ENCODE data around the gene AFMID.
A peak's percentile ranks its signal among the peaks of the same experiment; 100 is the strongest.

AFMID gene

GRCh38 chr17:78146881-78147280, 40.3 kb upstream of the AFMID start:
- no peaks in the 10 kb centered on the region for H3K36me3 Mint-ChIP-seq

GRCh38 chr17:78147315-78147998, 39.7 kb upstream of the AFMID start:
- Mint-ChIP-seq H3K4me3 (no peak overlapping the region), H3K36me3 (no peaks in the 10 kb centered on the region), H3K27ac (no peak overlapping the region), H3K27me3 (no peaks in the 10 kb centered on the region), H3K4me1 (peaks cover 28% of the 10 kb centered on the region), H3K9me3 (no peaks in the 10 kb centered on the region)

More at GRCh38 chr17:78146881-78147280, 40.3 kb upstream of the AFMID start:
- Mint-ChIP-seq H3K4me1 (peaks cover 34% of the 10 kb centered on the region), H3K4me3 (no peak overlapping the region), H3K27ac (no peak overlapping the region), H3K27me3 (no peaks in the 10 kb centered on the region), H3K9me3 (no peaks in the 10 kb centered on the region)

- Mint-ChIP-seq H3K36me3 (no peaks in the 10 kb centered on the region), H3K4me1 (peaks cover 21% of the 10 kb centered on the region), H3K4me3 (no peak overlapping the region), H3K27ac (peak overlapping the region; percentile 87), H3K9me3 (no peaks in the 10 kb centered on the region), H3K27me3 (no peaks in the 10 kb centered on the region)
Measured at GRCh38 chr17:78148286-78149016, 38.7 kb upstream of the AFMID start.

GRCh38 chr17:78151514-78152008, 35.6 kb upstream of the AFMID start:
- H3K27ac Mint-ChIP-seq: no peak overlapping the region
- H3K27me3 Mint-ChIP-seq: no peaks in the 10 kb centered on the region
- no peaks in the 10 kb centered on the region for H3K36me3 Mint-ChIP-seq
- H3K4me1 Mint-ChIP-seq: peaks cover 12% of the 10 kb centered on the region
- no peaks in the 10 kb centered on the region for H3K9me3 Mint-ChIP-seq
- no peak overlapping the region for H3K4me3 Mint-ChIP-seq

GRCh38 chr17:78154903-78155811, 32.0 kb upstream of the AFMID start:
- H3K4me1 Mint-ChIP-seq: peaks cover 6% of the 10 kb centered on the region
- no peaks in the 10 kb centered on the region for H3K27me3 Mint-ChIP-seq
- no peak overlapping the region for H3K27ac Mint-ChIP-seq

GRCh38 chr17:78159575-78160158, 27.5 kb upstream of the AFMID start:
- H3K9me3 Mint-ChIP-seq: no peaks in the 10 kb centered on the region
- peak overlapping the region; percentile 51 for H3K27ac Mint-ChIP-seq

More at GRCh38 chr17:78154903-78155811, 32.0 kb upstream of the AFMID start:
- Mint-ChIP-seq H3K4me3 (no peak overlapping the region), H3K36me3 (no peaks in the 10 kb centered on the region), H3K9me3 (no peaks in the 10 kb centered on the region)

GRCh38 chr17:78163881-78164747, 23.0 kb upstream of the AFMID start:
- H3K27ac Mint-ChIP-seq: no peak overlapping the region
- H3K4me1 Mint-ChIP-seq: peaks cover 6% of the 10 kb centered on the region
- no peaks in the 10 kb centered on the region for H3K36me3 Mint-ChIP-seq
- no peaks in the 10 kb centered on the region for H3K9me3 Mint-ChIP-seq
- no peaks in the 10 kb centered on the region for H3K27me3 Mint-ChIP-seq
- no peak overlapping the region for H3K4me3 Mint-ChIP-seq

More at GRCh38 chr17:78159575-78160158, 27.5 kb upstream of the AFMID start:
- Mint-ChIP-seq H3K4me1 (peaks cover 6% of the 10 kb centered on the region), H3K36me3 (no peaks in the 10 kb centered on the region), H3K27me3 (no peaks in the 10 kb centered on the region), H3K4me3 (no peak overlapping the region)

GRCh38 chr17:78164748-78165607, 22.2 kb upstream of the AFMID start:
- Mint-ChIP-seq H3K9me3 (no peaks in the 10 kb centered on the region), H3K4me1 (peaks cover 4% of the 10 kb centered on the region), H3K36me3 (no peaks in the 10 kb centered on the region), H3K27me3 (no peaks in the 10 kb centered on the region), H3K27ac (no peak overlapping the region), H3K4me3 (no peak overlapping the region)

- Mint-ChIP-seq H3K4me1 (peaks cover 16% of the 10 kb centered on the region), H3K27ac (no peak overlapping the region)
Measured at GRCh38 chr17:78166416-78166815, 20.7 kb upstream of the AFMID start.

GRCh38 chr17:78168242-78168902, 18.8 kb upstream of the AFMID start, which contains the start of gene SYNGR2:
Gene SYNGR2, plus strand, starts transcription at chr17:78168581. Its CDS starts 36 bp downstream, at chr17:78168617.
- Mint-ChIP-seq H3K27me3 (no peaks in the 10 kb centered on the region), H3K36me3 (peaks cover 2% of the 10 kb centered on the region), H3K4me3 (peak within 1 kb of the TSS; percentile 76), H3K27ac (no peak within 1 kb of the TSS), H3K9me3 (no peaks in the 10 kb centered on the region), H3K4me1 (peaks cover 35% of the 10 kb centered on the region)

More at GRCh38 chr17:78166416-78166815, 20.7 kb upstream of the AFMID start:
- Mint-ChIP-seq H3K27me3 (no peaks in the 10 kb centered on the region), H3K36me3 (peaks cover 2% of the 10 kb centered on the region), H3K4me3 (no peak overlapping the region), H3K9me3 (no peaks in the 10 kb centered on the region)

GRCh38 chr17:78168903-78169793, 18.0 kb upstream of the AFMID start:
- H3K36me3 Mint-ChIP-seq: peaks cover 6% of the 10 kb centered on the region
- peak overlapping the region; percentile 76 for H3K4me3 Mint-ChIP-seq
- H3K4me1 Mint-ChIP-seq: peaks cover 43% of the 10 kb centered on the region
- no peaks in the 10 kb centered on the region for H3K9me3 Mint-ChIP-seq
- H3K27me3 Mint-ChIP-seq: no peaks in the 10 kb centered on the region
- no peak overlapping the region for H3K27ac Mint-ChIP-seq
